Stromal cell of bone marrow (primary cell): ENCODE results near the gene FSD2.
"Not testable (repeated sequence)": the region's sequence is repeated elsewhere in the genome, so short reads cannot be mapped to it uniquely, and the experiment has no call there.

Source experiments
- DNase-seq: peaks from one replicate; pipeline ENCODE4 v3.0.0-alpha.2; 2012; ENCODE audit warnings: low read depth

The FSD2 gene

DNA sequence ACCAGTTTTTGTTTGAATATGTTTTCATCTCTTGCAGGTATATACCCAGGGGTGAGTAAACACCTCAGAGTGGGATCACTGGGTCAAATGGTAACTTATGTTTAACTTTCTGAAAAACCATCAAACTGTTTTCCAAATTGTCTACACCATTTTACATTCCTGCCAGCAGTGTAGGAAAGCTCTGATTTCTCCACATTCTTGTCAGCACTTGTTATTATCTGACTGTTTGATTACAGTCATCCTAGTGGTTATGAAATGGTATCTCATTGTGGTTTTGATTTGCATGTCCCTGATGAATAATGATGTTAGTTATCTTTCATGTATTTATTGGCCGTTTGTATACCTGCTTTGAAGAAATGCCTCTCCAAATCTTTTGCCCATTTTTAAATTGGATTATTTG, 13.8 kb downstream of the FSD2 start:
- no peak for DNase-seq

- no peak for DNase-seq
These were observed 15.5 kb downstream of the FSD2 start for GRCh38 chr15:82790321-82790720.

DNA sequence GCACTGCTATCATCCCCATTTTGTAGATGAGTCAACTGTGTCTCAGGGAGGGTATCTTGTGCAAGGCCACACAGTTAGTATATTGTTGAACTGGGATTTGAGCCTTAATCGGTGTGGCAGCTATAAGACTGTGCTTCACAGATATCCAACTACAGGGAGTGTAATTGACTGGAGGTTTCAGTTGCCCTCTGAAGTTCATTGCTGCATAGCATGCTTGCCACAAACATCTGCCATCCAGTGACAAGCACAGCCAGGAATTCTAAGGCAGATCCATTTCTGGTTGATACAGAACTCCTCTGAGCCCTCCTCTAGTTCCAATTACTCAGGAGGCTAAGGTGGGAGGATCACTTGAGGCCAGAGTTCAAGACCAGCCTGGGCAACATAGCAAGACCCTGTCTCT, 16.4 kb downstream of the FSD2 start:
- DNase-seq: no peak

- DNase-seq: no peak
These were observed 17.4 kb downstream of the FSD2 start for GRCh38 chr15:82788496-82788895.

DNA sequence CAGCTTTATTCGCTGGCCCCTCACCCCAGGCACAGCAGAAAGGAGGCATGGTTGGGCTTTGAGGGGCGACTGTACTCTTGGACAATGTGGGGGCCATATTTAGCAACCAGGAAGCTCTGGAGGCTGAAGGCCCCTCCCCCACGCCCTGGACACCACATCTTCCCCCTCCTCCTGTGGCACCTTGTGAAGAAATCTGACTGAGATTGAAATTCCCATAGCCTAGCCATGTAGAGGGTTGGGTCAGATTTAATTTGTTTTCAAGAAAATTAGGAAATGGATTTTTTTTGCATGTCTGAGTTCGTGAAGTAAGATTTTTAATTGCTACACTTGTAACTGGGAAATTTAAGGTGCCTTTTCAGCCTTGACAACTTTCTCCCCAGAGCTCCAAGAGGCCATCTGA, 24.5 kb downstream of the FSD2 start:
- DNase-seq: no peak

- DNase-seq: no peak
These were observed 27.1 kb downstream of the FSD2 start for GRCh38 chr15:82778755-82779154.

GRCh38 chr15:82774496-82774895, 31.4 kb downstream of the FSD2 start:
- no peak for DNase-seq

- DNase-seq: no peak
These were observed 33.9 kb downstream of the FSD2 start for GRCh38 chr15:82771789-82772607.

DNA sequence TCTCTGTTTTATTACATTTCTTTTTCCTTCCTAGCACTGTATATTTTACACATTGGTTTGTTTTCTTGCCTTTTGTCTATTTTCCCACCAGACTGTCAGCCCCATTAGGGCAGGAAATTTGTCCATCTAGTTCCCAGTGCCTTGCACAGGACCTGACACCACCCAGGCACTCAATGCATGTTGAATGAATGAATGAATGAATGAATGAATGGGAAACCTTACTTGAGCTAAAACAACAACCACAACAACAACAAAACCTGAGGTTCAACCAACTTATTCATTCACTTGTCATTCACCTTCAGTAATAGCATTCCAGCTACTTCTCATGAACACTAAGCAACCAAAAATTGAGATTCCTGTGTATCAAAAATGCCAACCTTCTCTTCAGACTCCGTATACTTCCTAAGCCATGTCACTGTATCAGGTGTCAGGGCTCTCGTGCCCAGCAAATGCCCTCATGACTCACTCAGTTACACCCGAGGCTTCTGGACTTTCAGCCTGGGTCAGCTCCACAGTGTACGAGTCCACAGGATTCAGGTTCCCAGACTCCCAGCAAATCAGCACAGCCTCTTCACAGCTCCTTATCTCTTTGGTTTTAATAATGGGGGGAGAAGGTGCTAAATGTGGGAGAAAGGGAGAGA, 37.3 kb downstream of the FSD2 start:
- DNase-seq: peak; percentile 12

- no peak for DNase-seq
These were observed 38.6 kb downstream of the FSD2 start for GRCh38 chr15:82767163-82767829.

DNA sequence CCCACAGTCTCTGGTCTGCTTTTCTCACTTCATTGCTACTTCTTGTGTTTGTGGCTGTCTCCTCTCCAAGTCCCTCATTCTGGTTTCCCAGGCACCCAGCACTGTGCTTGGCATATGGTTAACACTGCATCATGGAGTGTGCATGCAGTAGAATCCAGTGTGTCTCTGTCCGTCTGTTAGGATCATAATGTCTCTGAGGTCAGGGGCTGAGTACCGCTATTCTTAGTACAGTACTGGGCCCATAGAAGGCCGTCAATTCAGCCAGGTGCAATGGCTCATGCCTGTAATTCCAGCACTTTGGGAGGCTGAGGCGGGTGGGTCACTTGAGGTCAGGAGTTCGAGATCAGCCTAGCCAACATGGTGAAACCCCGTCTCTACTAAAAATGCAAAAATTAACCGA, 39.7 kb downstream of the FSD2 start:
- DNase-seq: not testable (repeated sequence)

- no peak for DNase-seq
These were observed 41.1 kb downstream of the FSD2 start for GRCh38 chr15:82764740-82765139.

GRCh38 chr15:82764117-82764490, 41.8 kb downstream of the FSD2 start:
- DNase-seq: no peak

DNA sequence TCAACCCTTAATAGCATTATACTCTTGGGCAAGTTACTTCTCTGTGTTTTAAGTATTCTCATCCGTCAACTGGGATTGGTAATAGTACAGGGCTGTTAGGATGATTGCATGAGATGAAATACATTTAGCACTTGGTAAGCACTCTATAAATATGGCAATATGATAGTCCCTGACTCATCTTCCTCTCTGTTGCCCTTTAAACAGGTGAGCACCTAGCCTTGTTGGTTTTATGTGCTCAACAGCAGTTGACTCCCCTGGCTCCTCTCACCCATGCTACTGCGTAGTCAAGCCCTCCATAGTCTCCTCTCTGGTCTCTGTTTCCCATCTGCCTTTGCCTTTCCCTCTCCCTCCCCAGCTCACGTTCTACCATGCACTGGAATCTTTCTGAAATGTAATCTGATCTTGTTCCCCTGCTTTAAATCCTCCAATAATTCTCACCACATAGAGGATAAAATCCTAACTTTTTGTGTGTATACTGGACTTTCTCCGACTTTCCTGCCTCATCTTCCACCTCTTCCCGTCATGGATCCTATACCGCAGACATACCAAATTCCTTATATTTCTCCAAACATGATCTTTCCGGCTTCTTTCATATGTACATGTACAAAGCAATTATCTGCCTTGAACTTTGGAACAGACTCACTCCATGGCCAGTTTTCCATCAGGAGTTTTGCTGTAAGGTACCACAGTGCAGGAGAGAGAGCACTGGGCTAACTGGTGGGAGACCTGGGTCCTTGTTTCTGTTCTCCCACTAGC, 42.3 kb downstream of the FSD2 start:
- DNase-seq: no peak

DNA sequence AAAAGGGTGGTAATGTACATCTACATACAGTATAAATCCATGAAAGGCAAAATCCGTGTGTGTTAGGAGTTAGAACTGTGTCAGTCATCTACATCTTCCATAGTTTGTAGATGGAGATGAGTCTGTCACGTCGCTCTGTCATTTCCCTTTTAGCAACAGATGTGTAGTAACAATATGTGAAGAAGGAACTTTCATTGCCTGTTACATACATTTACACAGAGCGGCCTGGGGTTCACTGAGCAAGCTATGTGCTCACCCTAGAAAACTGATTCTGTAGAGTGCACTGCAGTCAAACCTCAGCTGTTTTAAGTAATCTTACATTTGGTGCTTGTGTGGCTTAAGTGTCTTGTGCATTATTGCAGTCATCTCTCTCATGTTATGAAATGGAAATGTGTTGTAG, 54.6 kb downstream of the FSD2 start:
- DNase-seq: no peak

- no peak for DNase-seq
These were observed 55.1 kb downstream of the FSD2 start for GRCh38 chr15:82750831-82751180.

GRCh38 chr15:82749951-82750830, 55.7 kb downstream of the FSD2 start:
- peak; percentile 95 for DNase-seq

DNA sequence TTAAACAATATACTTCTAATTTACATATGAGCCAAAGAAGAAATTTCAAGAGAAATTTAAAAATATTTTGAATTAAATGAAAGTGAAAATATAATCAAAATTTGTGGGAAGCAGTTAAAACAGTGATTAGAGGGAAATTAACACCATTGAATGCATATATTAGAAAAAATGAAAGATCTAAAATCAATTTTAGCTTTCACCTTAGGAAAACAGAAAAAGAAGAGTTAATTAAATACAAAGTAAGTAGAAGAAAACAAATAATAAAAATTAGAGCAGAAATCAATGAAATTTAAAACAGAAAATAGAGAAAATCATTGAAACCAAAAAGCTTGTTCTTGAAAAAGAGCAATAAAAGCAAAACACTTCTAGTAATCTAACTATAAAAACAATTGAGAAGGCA, 57.6 kb downstream of the FSD2 start:
- DNase-seq: no peak

GRCh38 chr15:82743810-82744209, 62.1 kb downstream of the FSD2 start:
- DNase-seq: no peak

DNA sequence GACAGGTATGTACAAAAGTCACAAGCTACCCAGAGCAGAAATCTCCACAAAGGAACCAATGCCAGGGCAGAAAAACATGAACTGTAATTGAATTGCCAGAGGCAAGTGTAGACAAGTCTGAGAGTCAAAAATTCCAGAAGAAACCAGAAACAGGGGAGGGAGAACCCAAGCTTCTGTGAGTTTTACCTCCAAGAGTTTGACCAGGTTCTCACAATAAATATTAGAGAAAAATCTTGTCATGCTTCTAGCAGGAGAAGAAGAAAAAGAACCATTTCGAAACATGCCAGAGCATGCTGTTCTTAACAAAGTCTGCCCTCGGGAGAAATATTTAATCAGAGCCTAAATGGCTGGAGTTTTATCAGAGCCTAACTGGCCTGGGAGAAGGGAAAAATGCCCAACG, 63.7 kb downstream of the FSD2 start:
- no peak for DNase-seq

GRCh38 chr15:82739086-82739485, 66.8 kb downstream of the FSD2 start:
- no peak for DNase-seq

GRCh38 chr15:82737975-82738374, 67.9 kb downstream of the FSD2 start:
- no peak for DNase-seq
